SH-SY5Y (cell line): ENCODE measurements around the gene STK16.

Source experiments
- GATA2 ChIP-seq: IDR thresholded peaks from 2 replicates; pipeline ENCODE4 v1.6.1; 2011; ENCODE audit warnings: mild to moderate bottlenecking, low read depth, low read length
- GATA3 ChIP-seq: IDR thresholded peaks from 2 replicates; pipeline ENCODE4 v1.6.1; 2011; ENCODE audit warnings: low read depth, mild to moderate bottlenecking, low read length, moderate library complexity

DNA sequence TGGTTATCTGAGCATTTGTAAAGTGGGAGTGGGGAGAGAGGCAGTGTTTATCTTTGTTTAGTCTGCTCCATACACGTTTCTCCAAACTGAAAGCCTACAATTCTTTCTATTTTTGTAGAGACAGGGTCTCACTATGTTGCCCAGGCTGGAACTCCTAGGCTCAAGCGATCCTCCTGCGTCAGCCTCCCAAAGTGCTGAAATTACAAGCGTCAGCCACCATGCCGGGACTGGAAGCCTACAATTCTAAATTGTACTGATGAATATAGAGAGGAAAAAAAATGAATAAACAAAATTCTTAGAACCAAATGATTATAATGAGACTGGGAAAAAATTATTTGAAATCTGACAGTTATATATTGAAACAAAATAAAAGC, 40.1 kb upstream of the STK16 start:
- TF ChIP-seq GATA2 (no peak), GATA3 (no peak)
